ENCODE results near the gene SPAG16.

The SPAG16 gene

GRCh38 chr2:214019973-214020345, 735.7 kb downstream of the SPAG16 start:
- Histone ChIP-seq H3K36me3 (ENCODE audit: low read length) (no peaks in the 10 kb centered on the region), H3K27ac (ENCODE audit: low read depth, low read length) (no peak overlapping the region), H3K9me2 (replicated peaks; ENCODE audit: insufficient read depth, low read length) (no peaks in the 10 kb centered on the region), H2AFZ (ENCODE audit: low read depth, low read length, severe bottlenecking) (no peak overlapping the region), H3K27me3 (ENCODE audit: low read length) (no peaks in the 10 kb centered on the region), H3K9ac (ENCODE audit: low read length) (no peak overlapping the region), H4K20me1 (ENCODE audit: low read depth, low read length) (no peaks in the 10 kb centered on the region), H3K4me2 (ENCODE audit: low read depth, low read length, poor library complexity, severe bottlenecking) (no peak overlapping the region), H3F3A (ENCODE audit: insufficient read depth) (no peaks in the 10 kb centered on the region), H3K4me3 (ENCODE audit: insufficient read depth, low read length, poor library complexity, severe bottlenecking) (no peak overlapping the region), H3K79me2 (ENCODE audit: insufficient read depth, low read length) (no peaks in the 10 kb centered on the region), H3K9me3 (ENCODE audit: insufficient read depth, low read length) (no peaks in the 10 kb centered on the region)
- no peak for TF ChIP-seq CTCF (IDR thresholded peaks at IDR 0.05; ENCODE audit: insufficient read depth, low read length, poor library complexity, severe bottlenecking)
- TF ChIP-seq EZH2phosphoT487 (conservative IDR thresholded peaks at IDR 0.05; ENCODE audit: low read length) = no peak

- Histone ChIP-seq H3K9me3 (ENCODE audit: insufficient read depth, low read length) (no peaks in the 10 kb centered on the region), H3F3A (ENCODE audit: insufficient read depth) (no peaks in the 10 kb centered on the region), H3K9me2 (replicated peaks; ENCODE audit: insufficient read depth, low read length) (no peaks in the 10 kb centered on the region), H2AFZ (ENCODE audit: low read depth, low read length, severe bottlenecking) (no peak overlapping the region), H3K4me2 (ENCODE audit: low read depth, low read length, poor library complexity, severe bottlenecking) (no peak overlapping the region), H3K79me2 (ENCODE audit: insufficient read depth, low read length) (no peaks in the 10 kb centered on the region), H4K20me1 (ENCODE audit: low read depth, low read length) (no peaks in the 10 kb centered on the region), H3K36me3 (ENCODE audit: low read length) (no peaks in the 10 kb centered on the region), H3K9ac (ENCODE audit: low read length) (no peak overlapping the region), H3K4me3 (ENCODE audit: insufficient read depth, low read length, poor library complexity, severe bottlenecking) (no peak overlapping the region), H3K27me3 (ENCODE audit: low read length) (no peaks in the 10 kb centered on the region), H3K27ac (ENCODE audit: low read depth, low read length) (no peak overlapping the region)
- TF ChIP-seq CTCF (IDR thresholded peaks at IDR 0.05; ENCODE audit: insufficient read depth, low read length, poor library complexity, severe bottlenecking) (no peak), EZH2phosphoT487 (conservative IDR thresholded peaks at IDR 0.05; ENCODE audit: low read length) (no peak)
Observed at GRCh38 chr2:214029190-214029589, 744.9 kb downstream of the SPAG16 start.

GRCh38 chr2:214031566-214031965, 747.3 kb downstream of the SPAG16 start:
- H3K79me2 ChIP-seq (ENCODE audit: insufficient read depth, low read length) = no peaks in the 10 kb centered on the region
- no peak overlapping the region for H3K4me3 ChIP-seq (ENCODE audit: insufficient read depth, low read length, poor library complexity, severe bottlenecking)
- no peaks in the 10 kb centered on the region for H3K9me3 ChIP-seq (ENCODE audit: insufficient read depth, low read length)
- no peaks in the 10 kb centered on the region for H3K9me2 ChIP-seq (replicated peaks; ENCODE audit: insufficient read depth, low read length)
- no peaks in the 10 kb centered on the region for H3K27me3 ChIP-seq (ENCODE audit: low read length)
- H3K27ac ChIP-seq (ENCODE audit: low read depth, low read length) = no peak overlapping the region
- TF ChIP-seq EZH2phosphoT487 (conservative IDR thresholded peaks at IDR 0.05; ENCODE audit: low read length) = no peak
- no peak for TF ChIP-seq CTCF (IDR thresholded peaks at IDR 0.05; ENCODE audit: insufficient read depth, low read length, poor library complexity, severe bottlenecking)
- H3F3A ChIP-seq (ENCODE audit: insufficient read depth) = no peaks in the 10 kb centered on the region
- no peaks in the 10 kb centered on the region for H4K20me1 ChIP-seq (ENCODE audit: low read depth, low read length)
- H3K9ac ChIP-seq (ENCODE audit: low read length) = no peak overlapping the region
- no peak overlapping the region for H3K4me2 ChIP-seq (ENCODE audit: low read depth, low read length, poor library complexity, severe bottlenecking)
- no peaks in the 10 kb centered on the region for H3K36me3 ChIP-seq (ENCODE audit: low read length)
- H2AFZ ChIP-seq (ENCODE audit: low read depth, low read length, severe bottlenecking) = no peak overlapping the region

GRCh38 chr2:214034417-214034816, 750.2 kb downstream of the SPAG16 start:
- Histone ChIP-seq H3K9ac (ENCODE audit: low read length) (no peak overlapping the region), H3F3A (ENCODE audit: insufficient read depth) (no peaks in the 10 kb centered on the region), H3K4me2 (ENCODE audit: low read depth, low read length, poor library complexity, severe bottlenecking) (no peak overlapping the region), H3K27me3 (ENCODE audit: low read length) (no peaks in the 10 kb centered on the region), H2AFZ (ENCODE audit: low read depth, low read length, severe bottlenecking) (no peak overlapping the region), H3K27ac (ENCODE audit: low read depth, low read length) (no peak overlapping the region), H3K79me2 (ENCODE audit: insufficient read depth, low read length) (no peaks in the 10 kb centered on the region), H3K9me3 (ENCODE audit: insufficient read depth, low read length) (no peaks in the 10 kb centered on the region), H4K20me1 (ENCODE audit: low read depth, low read length) (no peaks in the 10 kb centered on the region), H3K9me2 (replicated peaks; ENCODE audit: insufficient read depth, low read length) (no peaks in the 10 kb centered on the region), H3K4me3 (ENCODE audit: insufficient read depth, low read length, poor library complexity, severe bottlenecking) (no peak overlapping the region), H3K36me3 (ENCODE audit: low read length) (no peaks in the 10 kb centered on the region)
- TF ChIP-seq CTCF (IDR thresholded peaks at IDR 0.05; ENCODE audit: insufficient read depth, low read length, poor library complexity, severe bottlenecking) (no peak), EZH2phosphoT487 (conservative IDR thresholded peaks at IDR 0.05; ENCODE audit: low read length) (no peak)
